HEK293 (cell line): ENCODE data around the gene FGD4.

ENCODE experiments used
- CTCF ChIP-seq: fragments of 450-650 bp; formaldehyde crosslinking; IDR thresholded peaks from 2 replicates; pipeline ENCODE4 v1.5.1; 2016; ENCODE audit warnings: missing biosample characterization, missing genetic modification characterization
- KLF8 ChIP-seq: fragments of 450-650 bp; formaldehyde crosslinking; IDR thresholded peaks from 2 replicates; pipeline ENCODE4 v1.5.1; 2016; ENCODE audit warnings: missing biosample characterization, missing genetic modification characterization
- PBX3 ChIP-seq: sonication (generic); formaldehyde crosslinking; IDR thresholded peaks from 2 replicates; pipeline ENCODE4 v1.8.1; 2022; ENCODE audit warnings: mild to moderate bottlenecking, moderate library complexity, missing genetic modification reagents
- ZBTB10 ChIP-seq: fragments of 450-650 bp; formaldehyde crosslinking; IDR thresholded peaks from 2 replicates; pipeline ENCODE4 v1.5.1; 2016; ENCODE audit warnings: missing biosample characterization, missing genetic modification characterization
- ZNF174 ChIP-seq: fragments of 450-650 bp; formaldehyde crosslinking; IDR thresholded peaks from 2 replicates; pipeline ENCODE4 v1.5.0; 2017; ENCODE audit warnings: missing biosample characterization, mild to moderate bottlenecking, missing genetic modification characterization
- ZNF48 ChIP-seq: fragments of 450-650 bp; formaldehyde crosslinking; IDR thresholded peaks from 2 replicates; pipeline ENCODE4 v1.5.1; 2016; ENCODE audit warnings: missing biosample characterization, missing genetic modification characterization
- ZNF549 ChIP-seq: fragments of 450-650 bp; IDR thresholded peaks from 2 replicates; pipeline ENCODE4 v1.5.1; 2018; ENCODE audit warnings: missing biosample characterization, missing genetic modification characterization, mild to moderate bottlenecking, inconsistent platforms, moderate library complexity

GRCh38 chr12:32471591-32472001 is 72.2 kb downstream of the FGD4 start:
- TF ChIP-seq PBX3 (CRISPR knock-in tag) (no peak), ZNF174 (tag by site-specific recombination) (no peak), ZNF549 (no peak), ZBTB10 (tag by site-specific recombination) (no peak), CTCF (tag by site-specific recombination) (no peak), KLF8 (tag by site-specific recombination) (no peak), ZNF48 (tag by site-specific recombination) (no peak)
